Ramos (cell line): ENCODE measurements around the gene OVCH1.
"Not testable (repeated sequence)": the region's sequence is repeated elsewhere in the genome, so short reads cannot be mapped to it uniquely, and the experiment has no call there.

Experiments
- in situ Hi-C: fragments of 300-500 bp; cut with MboI; formaldehyde crosslinking; loops from one replicate; pipeline ENCODE4 v1.14.3; 2022; ENCODE audit warnings: low sequenced_read_pairs; ENCODE audit not compliant: unreplicated experiment

Gene OVCH1

GRCh38 chr12:29503283-29503682 lies 5.8 kb upstream of the OVCH1 start:
- in situ Hi-C loops: no loop called here

GRCh38 chr12:29499235-29499634 lies 1.7 kb upstream of the OVCH1 start:
- in situ Hi-C loops: no loop called here

- in situ Hi-C loops: no loop called here
These were observed 4.6 kb downstream of the OVCH1 start for GRCh38 chr12:29492891-29493290.

- in situ Hi-C loops: no loop called here
These were observed 10.5 kb downstream of the OVCH1 start for GRCh38 chr12:29486972-29487371.

GRCh38 chr12:29463198-29463597 lies 34.3 kb downstream of the OVCH1 start:
- in situ Hi-C loops: no loop called here

GRCh38 chr12:29460082-29460481 lies 37.4 kb downstream of the OVCH1 start:
- in situ Hi-C loops: no loop called here

GRCh38 chr12:29455087-29455486 lies 42.4 kb downstream of the OVCH1 start:
- in situ Hi-C loops: no loop called here

GRCh38 chr12:29451888-29452287 lies 45.6 kb downstream of the OVCH1 start:
- in situ Hi-C loops: no loop called here

- in situ Hi-C loops: no loop called here
These were observed 49.3 kb downstream of the OVCH1 start for GRCh38 chr12:29448157-29448556.

GRCh38 chr12:29447285-29447975 lies 50.1 kb downstream of the OVCH1 start:
- in situ Hi-C loops: no loop called here

GRCh38 chr12:29439506-29439905 lies 58.0 kb downstream of the OVCH1 start:
- in situ Hi-C loops: no loop called here

GRCh38 chr12:29438752-29439408 lies 58.6 kb downstream of the OVCH1 start:
- in situ Hi-C loops: no loop called here

- in situ Hi-C loops: no loop called here
These were observed 59.9 kb downstream of the OVCH1 start for GRCh38 chr12:29437575-29437974.

GRCh38 chr12:29436815-29437214 lies 60.7 kb downstream of the OVCH1 start:
- in situ Hi-C loops: not testable (repeated sequence)

GRCh38 chr12:29431513-29431912 lies 66.0 kb downstream of the OVCH1 start:
- in situ Hi-C loops: no loop called here

- in situ Hi-C loops: no loop called here
These were observed 66.8 kb downstream of the OVCH1 start for GRCh38 chr12:29430716-29431044.

- in situ Hi-C loops: no loop called here
These were observed 67.3 kb downstream of the OVCH1 start for GRCh38 chr12:29429999-29430715.

GRCh38 chr12:29428633-29429032 lies 68.9 kb downstream of the OVCH1 start:
- in situ Hi-C loops: no loop called here

- in situ Hi-C loops: no loop called here
These were observed 69.5 kb downstream of the OVCH1 start for GRCh38 chr12:29427964-29428363.

GRCh38 chr12:29426498-29426897 lies 71.0 kb downstream of the OVCH1 start:
- in situ Hi-C loops: no loop called here

GRCh38 chr12:29425722-29426121 lies 71.8 kb downstream of the OVCH1 start:
- in situ Hi-C loops: no loop called here

GRCh38 chr12:29416748-29417147 lies 80.7 kb downstream of the OVCH1 start:
- in situ Hi-C loops: no loop called here
